Right forelimb (tissue), 1 donor: ENCODE results near the gene MAPRE3.

Experiments
- DNase-seq: peaks from one replicate; pipeline ENCODE4 v3.0.0-alpha.2; 2018

The MAPRE3 gene

DNA sequence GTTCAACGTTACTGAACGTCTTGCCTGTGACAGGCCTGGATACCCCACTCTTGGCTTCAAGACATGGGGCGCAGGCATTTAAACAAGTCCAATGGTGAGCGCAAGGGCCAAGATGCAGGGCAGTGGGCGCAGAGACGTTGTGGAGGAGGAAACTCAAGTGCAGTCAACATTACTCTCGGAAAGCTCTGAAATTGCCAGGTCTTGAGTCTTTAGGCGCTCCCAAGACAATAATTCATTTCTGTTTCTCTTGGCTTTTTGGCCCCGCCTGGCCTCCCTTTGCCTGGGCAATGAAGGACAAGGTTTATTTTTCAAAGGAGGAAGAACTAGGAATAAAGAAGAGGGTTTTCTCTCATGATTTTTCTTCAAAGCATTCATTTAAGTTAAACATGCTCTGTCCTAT, 49.0 kb downstream of the MAPRE3 start:
- peak; percentile 29 for DNase-seq

DNA sequence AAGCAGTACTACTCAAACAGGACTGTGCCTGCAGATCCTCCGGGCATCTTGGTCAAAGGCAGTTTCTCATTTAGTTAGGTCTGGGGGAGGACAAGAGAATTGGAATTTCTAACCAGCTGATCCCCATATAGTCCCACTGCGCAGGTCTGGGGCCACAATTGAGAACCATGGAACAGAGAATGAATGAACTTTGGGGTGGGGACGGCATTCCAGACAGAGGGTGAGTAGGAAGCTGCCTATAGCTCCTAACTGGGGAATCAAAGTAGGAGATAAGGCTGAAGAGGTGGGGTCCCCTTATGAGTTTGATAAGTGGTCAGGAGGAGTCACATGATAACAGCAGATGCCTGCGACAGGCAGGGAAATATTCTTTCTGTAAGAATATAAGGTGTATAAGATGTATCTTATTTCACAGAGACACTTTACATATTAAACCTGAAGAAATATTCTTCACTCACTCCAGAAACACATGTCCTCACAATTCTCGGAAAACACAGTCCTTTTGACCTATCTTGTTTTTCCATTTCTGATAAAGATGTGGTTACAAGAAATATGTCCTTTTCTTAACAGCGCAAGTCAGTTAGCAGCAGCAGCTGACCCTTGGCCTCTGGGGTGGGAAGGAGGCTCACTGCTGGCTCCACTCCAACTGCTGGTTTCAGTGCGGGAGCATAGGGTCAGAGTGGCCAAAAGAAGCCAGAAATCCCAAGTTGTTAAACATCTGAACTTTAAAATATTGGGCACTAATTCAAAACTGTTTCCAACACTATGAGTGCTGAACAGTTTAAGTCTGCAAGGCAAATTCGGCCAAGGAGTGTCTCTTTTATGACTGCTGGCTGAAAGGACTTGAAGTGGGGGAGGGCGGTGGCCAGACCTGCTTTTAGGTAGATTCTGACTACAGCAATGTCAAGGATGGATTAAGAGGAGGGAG, 49.8 kb downstream of the MAPRE3 start:
- peak; percentile 49 for DNase-seq

DNA sequence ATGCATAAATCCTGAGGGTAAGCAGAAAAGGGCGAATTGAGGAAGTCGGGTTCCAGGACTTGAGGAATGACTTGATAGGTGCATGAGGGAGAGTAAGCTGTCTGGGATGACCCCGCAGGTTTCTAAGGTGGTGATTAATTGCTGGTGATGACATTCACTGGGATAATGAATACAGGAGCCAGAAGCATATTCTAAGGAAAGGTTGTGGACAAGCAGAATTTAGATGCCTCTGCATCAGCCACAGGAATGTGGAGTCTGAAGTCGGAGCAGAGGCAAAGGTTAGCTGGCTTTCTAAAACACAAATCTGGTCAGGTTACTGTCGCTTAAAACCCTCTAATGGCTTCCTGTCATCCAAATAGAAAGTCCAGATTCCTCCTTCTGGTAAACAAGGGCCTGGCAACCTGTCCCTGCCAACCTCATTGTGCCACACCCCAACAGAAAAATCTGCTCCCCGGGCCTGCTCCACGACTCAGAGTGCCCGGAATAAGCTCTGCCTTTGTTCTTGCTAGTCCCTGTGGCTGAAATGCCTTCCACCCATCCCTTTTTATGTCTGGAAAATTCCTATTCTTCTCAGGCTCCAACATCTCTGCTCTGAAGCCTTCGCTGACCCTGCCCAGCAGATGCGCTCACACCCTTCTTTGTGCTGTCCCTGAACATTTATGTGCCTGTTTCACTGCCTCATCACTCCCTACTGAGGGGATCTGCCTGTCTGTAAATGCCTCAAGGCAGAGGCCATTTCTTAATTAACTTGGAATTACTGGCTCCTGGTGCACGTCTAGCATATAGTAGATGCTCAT, 51.0 kb downstream of the MAPRE3 start:
- DNase-seq: peak; percentile 22

DNA sequence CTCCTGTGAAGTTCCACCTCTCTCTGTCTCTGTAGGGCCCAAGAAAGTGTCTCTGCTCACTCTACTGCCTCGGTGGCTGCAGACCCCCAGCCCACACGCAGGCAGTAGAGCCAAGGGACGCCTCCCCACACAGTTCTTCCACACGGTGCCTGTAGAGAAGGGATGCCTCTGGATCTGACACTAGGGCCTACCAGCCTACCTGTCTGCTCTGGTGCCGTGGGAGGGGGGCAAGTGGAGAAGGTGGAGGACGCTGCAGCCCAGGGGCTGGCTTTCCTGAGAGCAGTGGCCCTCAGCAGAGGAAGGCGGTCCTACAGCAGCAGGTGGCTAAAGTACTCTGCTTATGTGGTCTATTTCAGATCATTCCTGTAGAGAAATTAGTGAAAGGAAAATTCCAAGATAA, 53.3 kb downstream of the MAPRE3 start:
- DNase-seq: peak; percentile 34

DNA sequence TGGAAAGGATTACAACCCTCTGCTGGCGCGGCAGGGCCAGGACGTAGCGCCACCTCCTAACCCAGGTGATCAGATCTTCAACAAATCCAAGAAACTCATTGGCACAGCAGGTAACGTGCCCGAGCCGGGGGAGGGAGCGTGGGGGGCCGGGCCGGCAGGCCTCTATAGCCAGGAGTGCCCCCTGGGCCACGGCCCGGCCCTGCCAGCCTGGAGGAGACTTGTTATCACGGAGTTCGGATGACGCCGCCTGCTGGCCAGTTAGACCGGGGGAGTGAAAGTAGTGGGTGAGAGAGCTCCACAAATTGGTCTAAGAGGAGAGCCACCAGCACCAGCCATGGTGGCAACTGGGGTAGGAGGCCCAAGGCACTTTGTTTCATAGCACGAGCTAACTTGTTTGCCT, 53.8 kb downstream of the MAPRE3 start:
- DNase-seq: peak; percentile 40

DNA sequence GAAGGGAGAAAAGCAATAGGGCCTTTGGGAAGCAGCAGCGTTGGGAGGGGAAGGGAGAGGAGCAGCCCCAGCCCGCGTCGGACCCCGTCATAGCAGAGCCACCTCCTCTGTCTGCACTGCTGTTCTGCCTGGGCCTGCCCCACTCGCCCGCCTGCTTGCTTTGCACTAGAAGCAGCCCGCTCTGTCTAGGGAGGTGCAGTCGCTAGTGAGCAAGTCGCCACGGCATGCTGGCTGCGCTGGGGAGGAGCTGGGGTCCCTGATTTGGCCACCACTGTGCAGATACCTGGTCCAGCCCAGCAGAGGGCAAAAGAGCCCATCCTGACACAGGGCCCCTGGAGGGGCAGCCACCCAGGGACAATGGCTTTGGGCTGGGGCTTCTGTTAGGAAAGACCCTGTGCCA, 54.4 kb downstream of the MAPRE3 start:
- peak; percentile 37 for DNase-seq

DNA sequence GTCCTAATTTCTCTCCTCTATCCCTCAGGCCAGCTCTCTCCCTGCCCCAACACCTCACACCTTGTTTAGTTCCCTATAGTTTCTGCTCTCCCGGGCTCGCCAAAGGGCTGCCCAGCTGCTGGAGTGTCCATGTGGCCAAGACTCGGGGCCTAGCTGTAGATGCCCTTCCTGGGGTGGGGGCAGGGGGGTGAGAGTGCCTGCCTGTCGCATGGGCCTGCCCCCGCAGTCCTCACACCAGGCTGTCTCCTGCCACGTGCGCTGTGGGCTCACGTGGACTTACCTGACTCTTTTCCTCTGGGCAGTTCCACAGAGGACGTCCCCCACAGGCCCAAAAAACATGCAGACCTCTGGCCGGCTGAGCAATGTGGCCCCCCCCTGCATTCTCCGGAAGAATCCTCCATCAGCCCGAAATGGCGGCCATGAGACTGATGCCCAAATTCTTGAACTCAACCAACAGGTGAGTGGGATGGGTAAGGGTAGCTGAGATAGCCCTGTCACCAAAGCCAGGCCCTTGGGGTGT, 54.9 kb downstream of the MAPRE3 start:
- DNase-seq: peak; percentile 30

DNA sequence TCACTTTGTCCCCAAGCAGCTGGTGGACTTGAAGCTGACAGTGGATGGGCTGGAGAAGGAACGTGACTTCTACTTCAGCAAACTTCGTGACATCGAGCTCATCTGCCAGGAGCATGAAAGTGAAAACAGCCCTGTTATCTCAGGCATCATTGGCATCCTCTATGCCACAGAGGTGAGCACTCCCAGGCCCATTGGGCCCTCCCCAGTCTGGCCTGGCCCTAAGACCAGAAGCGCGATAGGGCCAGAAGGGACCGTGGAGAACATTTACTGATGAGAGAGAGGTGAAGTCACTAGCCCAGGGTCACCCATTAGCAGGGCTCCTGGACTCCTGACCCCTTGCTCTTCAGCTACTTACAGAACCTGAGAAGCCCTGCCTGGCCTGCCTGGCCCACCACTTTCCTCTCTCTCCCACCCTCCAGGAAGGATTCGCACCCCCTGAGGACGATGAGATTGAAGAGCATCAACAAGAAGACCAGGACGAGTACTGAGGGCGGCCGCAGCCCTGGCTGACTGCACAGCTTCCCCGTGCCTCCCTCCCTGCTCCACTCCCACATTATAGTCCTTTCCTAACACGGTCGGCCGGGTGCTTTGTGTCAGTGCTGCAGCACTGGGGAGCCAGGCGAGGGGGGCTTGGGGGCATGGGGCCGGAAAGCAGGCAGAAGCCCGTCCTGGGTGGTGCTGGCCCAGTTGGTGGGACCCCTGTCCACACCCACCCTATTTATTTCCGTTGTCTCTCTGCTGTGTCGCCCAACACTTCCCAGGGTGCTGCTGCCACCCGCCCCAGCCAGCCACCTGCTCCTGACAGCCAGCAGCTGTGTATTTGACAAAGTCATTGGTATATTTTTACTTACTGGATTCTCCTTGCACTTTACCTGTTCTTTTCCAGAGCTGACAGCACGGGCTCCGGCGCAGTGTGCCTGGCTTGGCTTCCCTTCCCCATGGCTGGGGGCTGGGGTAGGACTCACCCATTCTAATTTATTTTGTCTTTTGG, 55.7 kb downstream of the MAPRE3 start:
- peak; percentile 36 for DNase-seq

DNA sequence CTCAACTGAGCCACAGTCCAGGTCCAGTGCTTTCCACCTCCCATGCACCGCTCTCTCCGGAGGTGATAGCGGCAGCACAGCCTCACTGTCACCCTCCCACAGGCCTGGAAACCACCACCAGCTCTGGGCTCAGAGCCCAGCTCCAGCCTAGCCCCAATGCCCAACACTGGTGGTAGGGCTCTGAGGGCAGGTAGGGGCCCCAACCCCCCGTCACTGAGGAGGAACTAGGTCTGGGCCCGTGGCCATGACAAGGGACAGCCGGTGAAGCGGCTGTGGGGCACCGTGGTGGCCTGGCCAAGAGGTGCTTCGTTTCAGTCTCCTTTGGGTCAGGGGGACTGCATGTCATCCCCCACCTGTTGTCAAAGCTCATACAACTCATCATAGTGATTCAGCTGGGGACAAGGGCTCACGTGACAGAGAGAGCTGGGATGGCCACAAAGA, 56.8 kb downstream of the MAPRE3 start:
- DNase-seq: peak; percentile 39

DNA sequence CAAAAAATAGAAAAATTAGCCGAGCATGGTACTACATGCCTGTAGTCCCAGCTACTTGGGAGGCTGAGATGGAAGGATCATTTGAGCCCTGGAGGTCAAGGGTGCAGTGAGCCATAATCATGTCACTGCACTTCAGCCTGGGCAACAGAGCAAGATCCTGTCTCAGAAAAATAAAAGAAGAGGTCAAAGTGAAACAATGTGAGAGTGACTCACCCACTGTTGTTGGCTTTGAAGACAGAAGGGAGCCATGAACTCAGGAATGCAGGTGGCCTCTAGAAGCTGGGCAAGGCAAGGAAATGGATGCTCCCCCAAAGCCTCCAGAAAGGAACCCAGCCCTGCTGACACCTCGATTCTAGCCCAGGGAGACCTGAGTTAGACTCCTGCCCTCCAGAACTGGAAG, 58.6 kb downstream of the MAPRE3 start:
- DNase-seq: peak; percentile 18

DNA sequence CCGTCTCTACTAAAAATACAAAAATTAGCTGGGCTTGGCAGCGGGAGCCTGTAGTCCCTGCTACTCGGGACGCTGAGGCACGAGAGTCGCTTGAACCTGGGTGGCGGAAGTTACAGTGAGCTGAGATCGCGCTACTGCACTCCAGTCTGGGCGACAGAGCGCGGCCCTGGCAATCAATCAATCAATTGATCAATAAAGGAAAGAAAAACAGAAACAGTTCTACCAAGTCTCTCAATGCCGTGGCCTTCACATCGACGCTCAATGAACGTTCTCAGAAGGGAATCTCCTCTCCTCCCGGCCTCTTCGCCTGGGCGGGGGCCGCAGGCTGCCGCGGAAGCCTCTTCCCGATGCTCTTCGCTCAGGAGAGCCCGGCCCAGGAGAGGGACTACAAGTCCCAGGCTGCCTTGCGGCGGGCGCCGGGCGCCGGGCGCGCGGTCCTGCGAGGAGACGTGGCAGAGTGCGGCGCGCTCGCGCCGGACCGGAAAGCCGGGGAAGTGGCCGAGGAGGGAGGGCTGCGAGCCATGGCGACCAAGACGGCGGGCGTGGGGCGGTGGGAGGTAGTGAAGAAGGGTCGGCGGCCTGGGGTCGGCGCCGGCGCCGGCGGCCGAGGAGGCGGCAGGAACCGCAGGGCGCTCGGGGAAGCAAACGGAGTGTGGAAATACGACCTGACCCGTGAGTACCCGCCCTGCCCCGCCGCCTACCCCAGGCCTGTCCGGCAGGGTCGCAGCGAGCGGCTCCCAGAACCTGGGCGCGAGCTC, 62.2 kb downstream of the MAPRE3 start, which contains the start of gene TMEM214:
TMEM214 (plus strand) TSS at position 471 of the 758 bp plus-strand sequence; CDS start at position 522, 51 bp downstream.
- peak; percentile 94 for DNase-seq

DNA sequence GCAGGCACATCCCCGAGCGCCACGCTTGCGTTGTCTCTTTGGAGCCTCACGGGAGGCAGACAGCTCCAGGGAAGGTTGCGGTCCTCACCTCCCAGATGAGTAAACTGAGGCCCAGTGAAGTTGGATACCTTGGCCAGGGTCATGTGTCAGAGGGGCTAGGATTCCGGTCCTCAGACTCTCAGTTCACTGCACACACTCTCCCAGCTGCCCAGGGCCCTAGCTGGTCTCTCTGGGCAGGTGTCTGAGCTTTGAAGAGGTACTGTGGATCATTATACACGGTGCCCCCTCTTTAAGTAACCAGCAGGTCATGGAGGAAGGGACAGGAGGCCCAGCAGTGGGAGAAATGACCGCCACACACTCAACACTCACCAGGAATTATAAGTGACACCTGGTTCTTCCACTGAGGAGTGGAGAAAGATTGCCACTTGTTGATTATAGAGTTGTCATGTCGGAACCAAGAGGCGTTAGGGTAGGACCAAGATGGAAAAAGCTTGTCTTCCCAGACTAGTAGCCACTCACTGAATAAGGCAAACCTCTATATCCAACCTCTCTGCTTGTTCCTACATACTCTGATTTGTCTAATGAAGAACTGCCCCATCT, 62.9 kb downstream of the MAPRE3 start:
- no peak for DNase-seq

DNA sequence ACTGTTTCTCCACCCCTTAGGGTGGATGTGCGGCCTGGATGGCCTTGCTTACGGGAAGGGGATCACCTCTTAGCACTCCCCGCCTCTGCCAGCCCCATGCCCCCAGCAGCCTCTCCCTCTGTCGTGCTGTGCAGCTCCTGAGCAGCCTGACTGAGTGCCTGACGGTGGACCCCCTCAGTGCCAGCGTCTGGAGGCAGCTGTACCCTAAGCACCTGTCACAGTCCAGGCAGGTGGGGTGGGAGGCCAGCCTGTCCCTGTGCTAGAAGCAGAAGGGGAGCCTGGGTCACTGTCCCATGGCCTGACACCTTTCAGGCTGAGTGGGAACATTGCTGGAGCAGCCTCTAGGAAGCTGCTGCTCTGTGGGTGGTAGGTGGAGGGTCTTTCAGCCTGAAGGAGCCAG, 67.6 kb downstream of the MAPRE3 start:
- DNase-seq: no peak

DNA sequence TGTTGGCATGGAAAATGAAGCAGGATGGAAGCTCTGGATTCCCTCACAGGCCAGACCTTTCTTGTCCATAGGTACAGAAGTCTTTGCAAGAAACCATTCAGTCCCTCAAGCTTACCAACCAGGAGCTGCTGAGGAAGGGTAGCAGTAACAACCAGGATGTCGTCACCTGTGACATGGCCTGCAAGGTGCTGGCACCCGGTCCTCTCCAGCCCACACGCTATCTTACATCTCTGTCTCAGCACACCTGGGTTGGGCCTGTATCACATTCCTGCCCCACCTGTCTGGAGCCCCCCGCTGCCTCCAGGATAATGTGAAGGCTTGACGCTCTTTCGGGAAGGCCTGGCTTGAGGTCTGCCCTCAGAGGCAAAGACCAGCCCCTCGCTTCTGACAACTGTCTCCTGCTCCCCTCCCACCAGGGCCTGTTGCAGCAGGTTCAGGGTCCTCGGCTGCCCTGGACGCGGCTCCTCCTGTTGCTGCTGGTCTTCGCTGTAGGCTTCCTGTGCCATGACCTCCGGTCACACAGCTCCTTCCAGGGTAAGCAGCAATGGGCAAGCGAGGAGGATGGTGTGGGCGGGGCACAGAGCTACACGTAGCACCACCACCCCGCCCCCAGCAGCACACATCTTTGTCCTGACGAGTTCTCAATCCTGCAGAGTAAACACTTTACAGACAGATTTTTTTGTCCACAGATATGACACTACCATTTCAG, 68.3 kb downstream of the MAPRE3 start:
- no peak for DNase-seq

DNA sequence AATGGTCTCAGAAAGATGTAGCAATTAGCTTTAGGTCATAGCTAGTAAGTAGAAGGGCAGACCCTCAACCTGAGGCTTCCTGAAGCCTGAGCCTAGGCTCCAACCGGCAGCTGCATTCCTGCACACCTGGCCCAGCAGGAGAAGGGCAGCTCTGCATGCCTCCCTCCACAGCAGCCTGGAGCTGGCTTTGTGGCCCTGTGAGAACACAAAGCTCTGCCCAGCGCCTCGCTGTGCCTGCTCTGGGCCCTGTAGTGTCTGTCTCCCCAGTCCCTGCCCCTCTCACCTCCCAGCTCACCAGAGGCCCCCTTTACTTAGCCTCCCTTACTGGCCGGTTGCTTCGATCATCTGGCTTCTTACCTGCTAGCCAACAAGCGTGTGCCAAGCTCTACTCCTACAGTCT, 69.0 kb downstream of the MAPRE3 start:
- DNase-seq: no peak

DNA sequence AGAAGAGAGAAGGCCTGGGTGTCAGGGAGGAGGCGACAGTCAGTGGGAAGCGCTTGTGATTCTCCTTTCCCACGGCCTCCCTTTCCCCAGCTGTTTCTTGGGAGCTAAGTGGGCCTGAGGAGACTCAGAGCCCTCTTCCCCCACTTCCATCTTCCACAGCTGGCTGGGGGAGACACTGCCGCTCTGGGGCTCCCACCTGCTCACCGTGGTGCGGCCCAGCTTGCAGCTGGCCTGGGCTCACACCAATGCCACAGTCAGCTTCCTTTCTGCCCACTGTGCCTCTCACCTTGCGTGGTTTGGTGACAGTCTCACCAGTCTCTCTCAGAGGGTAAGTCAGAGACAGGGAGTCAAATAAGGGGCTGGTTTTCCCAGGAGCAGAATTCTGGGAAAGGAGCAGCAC, 69.4 kb downstream of the MAPRE3 start:
- no peak for DNase-seq

DNA sequence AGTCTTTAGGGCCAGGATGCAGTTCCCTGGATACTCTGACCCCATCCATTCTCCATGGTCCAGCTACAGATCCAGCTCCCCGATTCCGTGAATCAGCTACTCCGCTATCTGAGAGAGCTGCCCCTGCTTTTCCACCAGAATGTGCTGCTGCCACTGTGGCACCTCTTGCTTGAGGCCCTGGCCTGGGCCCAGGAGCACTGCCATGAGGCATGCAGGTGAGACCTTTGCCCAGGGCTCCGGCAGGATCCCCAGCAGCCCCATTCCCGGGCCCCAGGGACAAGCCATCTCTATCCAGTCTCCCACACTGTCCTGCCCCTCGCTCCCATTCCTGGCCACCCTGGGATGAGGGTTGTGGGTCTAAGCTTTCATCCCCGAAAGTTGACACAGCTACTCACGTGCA, 69.8 kb downstream of the MAPRE3 start:
- DNase-seq: no peak

DNA sequence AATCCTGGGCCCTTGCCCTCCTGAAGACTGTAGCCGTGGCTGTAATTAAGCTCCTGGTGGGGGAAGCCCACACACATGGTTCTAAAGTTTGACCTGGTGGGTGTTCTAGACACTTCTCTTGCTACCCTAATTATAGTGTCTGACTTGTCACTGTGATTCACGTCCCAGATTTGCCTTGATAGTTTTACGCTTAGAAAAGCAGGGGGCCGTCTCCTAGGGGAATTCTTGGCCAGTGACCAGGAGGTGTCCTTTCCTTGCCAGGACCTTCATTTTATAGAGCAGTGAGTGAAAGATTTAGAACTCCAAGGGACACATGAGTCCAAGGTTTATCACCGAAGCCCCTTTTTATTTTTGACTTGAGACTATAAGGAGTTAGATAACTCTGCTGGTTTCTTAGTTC, 71.3 kb downstream of the MAPRE3 start:
- no peak for DNase-seq

DNA sequence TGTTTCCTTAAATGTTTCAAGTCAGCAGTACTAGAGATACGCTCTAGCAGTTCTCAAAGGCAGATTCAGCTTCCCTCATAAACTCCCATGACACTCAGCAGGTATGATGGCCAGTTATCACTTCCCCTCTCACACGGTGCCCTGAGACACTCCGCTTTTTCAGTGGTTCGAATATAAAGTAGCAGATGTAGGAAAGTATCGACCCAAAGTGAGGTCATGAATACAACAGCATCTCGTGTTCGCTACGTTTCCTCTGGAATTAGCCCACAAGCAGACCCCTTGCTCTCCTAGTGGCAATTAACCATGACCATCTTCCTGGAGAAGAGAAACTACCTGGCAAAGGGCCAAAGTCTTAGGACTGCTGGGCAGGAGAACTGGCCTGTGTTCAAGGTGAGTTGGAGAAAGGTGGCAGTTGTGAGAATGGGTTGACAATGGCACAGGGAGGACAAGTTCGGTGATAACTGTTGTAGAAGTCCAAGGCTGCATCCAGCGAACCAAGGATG, 71.8 kb downstream of the MAPRE3 start:
- no peak for DNase-seq

DNA sequence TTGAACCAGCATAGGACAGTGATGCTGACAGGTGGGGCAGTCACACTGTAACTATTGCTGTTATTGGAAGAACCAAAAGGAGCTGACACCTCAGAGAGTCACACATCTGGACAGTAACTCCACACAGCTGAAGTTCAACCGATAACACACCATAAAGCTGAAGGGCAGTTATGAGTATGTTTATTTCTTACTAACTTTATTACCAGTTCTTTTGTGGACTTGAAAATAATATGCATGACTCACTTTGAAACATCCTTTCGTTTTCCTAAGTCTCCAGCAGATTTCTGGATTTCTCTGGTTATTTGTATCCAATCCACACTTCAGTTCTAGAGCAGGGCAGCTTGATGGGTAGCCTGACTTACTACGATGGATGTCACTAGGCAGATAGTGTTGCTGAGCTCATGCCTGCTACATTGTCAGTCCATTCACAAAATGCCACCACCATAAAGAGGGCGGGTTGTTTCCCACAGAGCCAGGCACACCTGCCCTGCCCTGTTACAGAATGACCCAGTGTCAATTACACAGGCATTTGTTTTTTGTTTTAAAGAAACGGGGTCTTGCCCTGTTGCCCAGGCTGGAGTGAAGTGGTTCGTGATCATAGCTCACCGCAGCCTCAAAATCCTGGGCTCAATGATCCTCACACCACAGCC, 72.7 kb downstream of the MAPRE3 start:
- DNase-seq: no peak
